ENCODE measurements around the gene MAMDC2. TPM values are rescaled to one million over a fixed set of nuclear protein-coding genes. Genes with fewer than 3 reads are reported as not detected.
A peak's percentile ranks its signal among the peaks of the same experiment; 100 is the strongest.

MAMDC2 gene
- total RNA-seq, 1 donor from 2014 or later: 0.21 TPM

- Mint-ChIP-seq H3K4me1 (peaks cover 9% of the 10 kb centered on the region), H3K27me3 (ENCODE audit: low read depth) (peaks cover 4% of the 10 kb centered on the region), H3K9me3 (peaks cover 3% of the 10 kb centered on the region), H3K36me3 (ENCODE audit: low read depth) (no peaks in the 10 kb centered on the region), H3K27ac (ENCODE audit: unreplicated experiment) (no peak overlapping the region), H3K4me3 (no peak overlapping the region)
- no peak for DNase-seq (ENCODE audit: low read depth, low spot score)
- no peak for TF ChIP-seq CTCF (conservative IDR thresholded peaks at IDR 0.05)
Observed at GRCh38 chr9:70107558-70107957, 63.9 kb downstream of the MAMDC2 start.

GRCh38 chr9:70108181-70108580 is 64.5 kb downstream of the MAMDC2 start:
- H3K4me1 Mint-ChIP-seq: peaks cover 9% of the 10 kb centered on the region
- TF ChIP-seq CTCF (conservative IDR thresholded peaks at IDR 0.05): no peak
- peaks cover 3% of the 10 kb centered on the region for H3K9me3 Mint-ChIP-seq
- no peak for DNase-seq (ENCODE audit: low read depth, low spot score)
- H3K4me3 Mint-ChIP-seq: no peak overlapping the region
- H3K27me3 Mint-ChIP-seq (ENCODE audit: low read depth): peaks cover 4% of the 10 kb centered on the region
- no peak overlapping the region for H3K27ac Mint-ChIP-seq (ENCODE audit: unreplicated experiment)
- H3K36me3 Mint-ChIP-seq (ENCODE audit: low read depth): no peaks in the 10 kb centered on the region

- TF ChIP-seq CTCF (conservative IDR thresholded peaks at IDR 0.05): no peak
- Mint-ChIP-seq H3K36me3 (ENCODE audit: low read depth) (no peaks in the 10 kb centered on the region), H3K27ac (ENCODE audit: unreplicated experiment) (no peak overlapping the region), H3K4me1 (peaks cover 9% of the 10 kb centered on the region), H3K9me3 (peaks cover 3% of the 10 kb centered on the region), H3K27me3 (ENCODE audit: low read depth) (peaks cover 4% of the 10 kb centered on the region), H3K4me3 (no peak overlapping the region)
- no peak for DNase-seq (ENCODE audit: low read depth, low spot score)
Observed at GRCh38 chr9:70110194-70111041, 66.8 kb downstream of the MAMDC2 start.

- Mint-ChIP-seq H3K27ac (ENCODE audit: unreplicated experiment) (no peak overlapping the region), H3K4me3 (no peak overlapping the region), H3K36me3 (ENCODE audit: low read depth) (no peaks in the 10 kb centered on the region), H3K9me3 (peaks cover 3% of the 10 kb centered on the region), H3K27me3 (ENCODE audit: low read depth) (peaks cover 4% of the 10 kb centered on the region), H3K4me1 (peaks cover 9% of the 10 kb centered on the region)
- DNase-seq (ENCODE audit: low read depth, low spot score): peak; percentile 60
- peak; percentile 88 for TF ChIP-seq CTCF (conservative IDR thresholded peaks at IDR 0.05)
Observed at GRCh38 chr9:70111042-70111602, 67.5 kb downstream of the MAMDC2 start.

- Mint-ChIP-seq H3K27me3 (ENCODE audit: low read depth) (peaks cover 4% of the 10 kb centered on the region), H3K4me3 (no peak overlapping the region), H3K27ac (ENCODE audit: unreplicated experiment) (no peak overlapping the region), H3K9me3 (peaks cover 1% of the 10 kb centered on the region), H3K4me1 (peaks cover 7% of the 10 kb centered on the region), H3K36me3 (ENCODE audit: low read depth) (no peaks in the 10 kb centered on the region)
- DNase-seq (ENCODE audit: low read depth, low spot score): no peak
- no peak for TF ChIP-seq CTCF (conservative IDR thresholded peaks at IDR 0.05)
Observed at GRCh38 chr9:70111641-70112236, 68.1 kb downstream of the MAMDC2 start.

Measured in neural crest cell (in vitro differentiated cells).